ENCODE measurements around the gene ST6GALNAC3.

DNA sequence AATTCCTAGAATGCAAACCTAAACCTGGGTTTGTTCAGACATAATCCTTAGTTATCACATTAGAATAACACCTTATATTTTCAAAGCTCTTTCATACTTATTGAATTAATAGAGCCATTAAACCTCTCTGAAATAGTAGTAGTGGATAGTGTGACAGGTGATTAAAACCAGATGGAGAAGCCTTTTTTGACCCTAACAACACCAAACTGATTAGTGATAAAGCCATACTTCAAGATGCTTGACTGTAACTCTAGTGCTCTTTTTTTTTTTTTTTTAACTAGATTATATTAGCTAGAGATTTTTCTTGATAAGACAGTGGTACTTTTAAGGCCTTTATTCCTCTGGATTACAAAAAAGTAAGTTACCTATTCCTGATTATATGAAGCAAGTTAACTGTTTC lies 190.1 kb downstream of the ST6GALNAC3 start:
- no peak for TF ChIP-seq POLR2A (IDR thresholded peaks at IDR 0.05)
- TF ChIP-seq, protein P1, sequence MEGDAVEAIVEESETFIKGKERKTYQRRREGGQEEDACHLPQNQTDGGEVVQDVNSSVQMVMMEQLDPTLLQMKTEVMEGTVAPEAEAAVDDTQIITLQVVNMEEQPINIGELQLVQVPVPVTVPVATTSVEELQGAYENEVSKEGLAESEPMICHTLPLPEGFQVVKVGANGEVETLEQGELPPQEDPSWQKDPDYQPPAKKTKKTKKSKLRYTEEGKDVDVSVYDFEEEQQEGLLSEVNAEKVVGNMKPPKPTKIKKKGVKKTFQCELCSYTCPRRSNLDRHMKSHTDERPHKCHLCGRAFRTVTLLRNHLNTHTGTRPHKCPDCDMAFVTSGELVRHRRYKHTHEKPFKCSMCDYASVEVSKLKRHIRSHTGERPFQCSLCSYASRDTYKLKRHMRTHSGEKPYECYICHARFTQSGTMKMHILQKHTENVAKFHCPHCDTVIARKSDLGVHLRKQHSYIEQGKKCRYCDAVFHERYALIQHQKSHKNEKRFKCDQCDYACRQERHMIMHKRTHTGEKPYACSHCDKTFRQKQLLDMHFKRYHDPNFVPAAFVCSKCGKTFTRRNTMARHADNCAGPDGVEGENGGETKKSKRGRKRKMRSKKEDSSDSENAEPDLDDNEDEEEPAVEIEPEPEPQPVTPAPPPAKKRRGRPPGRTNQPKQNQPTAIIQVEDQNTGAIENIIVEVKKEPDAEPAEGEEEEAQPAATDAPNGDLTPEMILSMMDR (IDR thresholded peaks at IDR 0.05), result no peak

All from testis (tissue), 2 donors.